Nephron progenitor cell (in vitro differentiated cells): ENCODE data around the gene AQP3.
A peak's percentile ranks its signal among the peaks of the same experiment; 100 is the strongest.
"Not testable (repeated sequence)": the region's sequence is repeated elsewhere in the genome, so short reads cannot be mapped to it uniquely, and the experiment has no call there.

ENCODE experiments used
- DNase-seq: peaks from one replicate; pipeline ENCODE4 v3.0.0; 2021
- H3K27ac Mint-ChIP-seq: 2 replicates; pipeline ENCODE4 v1.8.0; 2021; ENCODE audit warnings: mild to moderate bottlenecking, moderate library complexity, mixed read lengths
- H3K27me3 Mint-ChIP-seq: 2 replicates; pipeline ENCODE4 v1.8.0; 2021; ENCODE audit warnings: mild to moderate bottlenecking, low read depth, mixed read lengths; ENCODE audit not compliant: poor library complexity
- H3K36me3 Mint-ChIP-seq: 2 replicates; pipeline ENCODE4 v1.8.0; 2021; ENCODE audit warnings: low read depth, mixed read lengths
- H3K4me1 Mint-ChIP-seq: 2 replicates; pipeline ENCODE4 v1.8.0; 2021; ENCODE audit warnings: mixed read lengths
- H3K4me3 Mint-ChIP-seq: 2 replicates; pipeline ENCODE4 v1.8.0; 2021; ENCODE audit warnings: mild to moderate bottlenecking, moderate library complexity, mixed read lengths
- H3K9me3 Mint-ChIP-seq: 2 replicates; pipeline ENCODE4 v1.8.0; 2021; ENCODE audit warnings: mild to moderate bottlenecking, moderate library complexity, mixed read lengths
- TF ChIP-seq, protein P1 (sequence below): fragments of 200-600 bp; sonication (generic); IDR thresholded peaks from 2 replicates; pipeline ENCODE4 v1.5.0; 2021; ENCODE audit warnings: antibody characterized with exemption

The AQP3 gene

DNA sequence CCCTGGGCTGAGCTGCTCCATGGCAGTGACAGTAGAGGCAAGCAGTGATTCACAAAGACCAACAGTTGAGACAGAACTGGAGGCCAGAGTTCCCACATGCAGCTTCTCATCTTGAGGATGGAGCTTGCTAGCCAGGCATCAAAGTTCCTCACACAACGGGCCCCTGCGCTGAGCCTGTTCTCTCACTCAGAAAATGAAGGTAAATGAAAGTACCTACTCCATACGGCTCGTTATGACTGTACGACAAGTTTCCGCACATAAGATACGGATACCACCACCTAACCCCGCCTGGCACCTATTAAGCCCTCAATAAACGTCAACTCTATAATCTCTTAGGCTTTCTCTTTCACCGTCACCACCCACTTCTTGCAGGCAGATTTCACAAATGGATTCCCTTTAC lies 13.5 kb upstream of the AQP3 start:
- H3K4me3 Mint-ChIP-seq = no peak overlapping the region
- DNase-seq = no peak
- H3K4me1 Mint-ChIP-seq = peaks cover 5% of the 10 kb centered on the region
- H3K36me3 Mint-ChIP-seq = peaks cover 21% of the 10 kb centered on the region
- no peaks in the 10 kb centered on the region for H3K9me3 Mint-ChIP-seq
- H3K27ac Mint-ChIP-seq = no peak overlapping the region
- H3K27me3 Mint-ChIP-seq = no peaks in the 10 kb centered on the region
- TF ChIP-seq, protein P1, sequence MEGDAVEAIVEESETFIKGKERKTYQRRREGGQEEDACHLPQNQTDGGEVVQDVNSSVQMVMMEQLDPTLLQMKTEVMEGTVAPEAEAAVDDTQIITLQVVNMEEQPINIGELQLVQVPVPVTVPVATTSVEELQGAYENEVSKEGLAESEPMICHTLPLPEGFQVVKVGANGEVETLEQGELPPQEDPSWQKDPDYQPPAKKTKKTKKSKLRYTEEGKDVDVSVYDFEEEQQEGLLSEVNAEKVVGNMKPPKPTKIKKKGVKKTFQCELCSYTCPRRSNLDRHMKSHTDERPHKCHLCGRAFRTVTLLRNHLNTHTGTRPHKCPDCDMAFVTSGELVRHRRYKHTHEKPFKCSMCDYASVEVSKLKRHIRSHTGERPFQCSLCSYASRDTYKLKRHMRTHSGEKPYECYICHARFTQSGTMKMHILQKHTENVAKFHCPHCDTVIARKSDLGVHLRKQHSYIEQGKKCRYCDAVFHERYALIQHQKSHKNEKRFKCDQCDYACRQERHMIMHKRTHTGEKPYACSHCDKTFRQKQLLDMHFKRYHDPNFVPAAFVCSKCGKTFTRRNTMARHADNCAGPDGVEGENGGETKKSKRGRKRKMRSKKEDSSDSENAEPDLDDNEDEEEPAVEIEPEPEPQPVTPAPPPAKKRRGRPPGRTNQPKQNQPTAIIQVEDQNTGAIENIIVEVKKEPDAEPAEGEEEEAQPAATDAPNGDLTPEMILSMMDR = no peak

DNA sequence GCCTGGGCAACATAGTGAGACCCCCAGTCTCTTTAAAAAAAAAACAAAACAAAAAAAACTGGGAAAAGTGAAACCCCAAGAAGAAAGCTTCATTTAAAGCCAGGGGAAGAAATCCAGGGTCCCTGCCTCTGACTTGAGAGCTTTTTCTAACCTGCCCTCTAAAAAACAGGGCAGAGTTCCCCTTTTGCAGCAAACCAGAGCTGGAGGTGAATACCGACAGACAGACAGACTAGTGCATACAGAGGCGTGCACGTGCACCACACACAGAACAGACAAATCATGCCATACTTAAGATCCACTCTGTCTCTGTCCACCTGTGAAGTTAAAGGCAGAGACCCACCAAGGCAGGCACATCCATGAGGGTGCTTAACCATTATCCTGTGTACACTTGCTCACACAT lies 11.7 kb upstream of the AQP3 start:
- peaks cover 3% of the 10 kb centered on the region for H3K27me3 Mint-ChIP-seq
- peaks cover 7% of the 10 kb centered on the region for H3K36me3 Mint-ChIP-seq
- TF ChIP-seq, protein P1 = no peak
- H3K4me3 Mint-ChIP-seq = no peak overlapping the region
- no peak overlapping the region for H3K27ac Mint-ChIP-seq
- H3K9me3 Mint-ChIP-seq = no peaks in the 10 kb centered on the region
- no peak for DNase-seq
- no peaks in the 10 kb centered on the region for H3K4me1 Mint-ChIP-seq

DNA sequence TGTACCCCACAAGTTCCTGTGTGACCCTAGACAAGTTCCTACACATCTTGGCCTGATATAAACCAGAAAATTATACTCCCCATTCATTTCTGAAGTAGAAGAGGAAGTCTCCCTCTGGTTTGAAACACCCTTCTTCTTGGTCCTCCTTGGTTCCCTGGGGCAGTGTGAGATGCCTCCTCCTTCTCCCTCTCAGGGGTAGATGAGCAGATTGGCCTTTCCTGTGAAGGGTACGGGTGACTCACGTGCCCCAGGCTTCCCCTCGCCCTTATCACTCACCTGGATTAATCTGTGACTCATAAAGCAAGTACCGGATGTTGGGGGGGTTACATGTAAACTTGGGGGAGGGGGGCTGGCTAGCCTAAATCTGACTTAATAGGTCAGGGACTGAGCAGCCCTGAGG lies 11.1 kb upstream of the AQP3 start:
- no peak for DNase-seq
- Mint-ChIP-seq H3K27ac (no peak overlapping the region), H3K4me3 (no peak overlapping the region)

DNA sequence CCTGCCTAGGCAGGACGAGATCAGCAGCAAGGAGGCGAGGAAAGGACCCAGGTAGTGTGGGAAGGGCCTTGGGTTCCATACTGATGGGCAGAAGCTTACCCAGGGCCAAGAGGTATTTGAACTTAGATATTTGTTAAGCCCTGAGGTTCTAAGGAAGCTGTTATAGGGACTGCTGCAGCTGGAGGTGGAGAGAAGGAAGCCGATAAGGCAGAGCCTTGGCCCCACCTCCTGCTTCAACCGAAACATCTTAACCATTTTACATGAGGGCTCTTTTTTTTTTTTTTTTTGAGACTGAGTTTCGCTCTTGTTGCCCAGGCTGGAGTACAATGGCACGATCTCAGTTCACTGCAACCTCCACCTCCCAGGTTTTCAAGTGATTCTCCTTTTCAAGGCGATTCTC lies 8.6 kb upstream of the AQP3 start:
- H3K36me3 Mint-ChIP-seq = no peaks in the 10 kb centered on the region
- H3K27ac Mint-ChIP-seq = peak overlapping the region; percentile 60
- no peak overlapping the region for H3K4me3 Mint-ChIP-seq
- no peaks in the 10 kb centered on the region for H3K9me3 Mint-ChIP-seq
- peaks cover 13% of the 10 kb centered on the region for H3K4me1 Mint-ChIP-seq
- DNase-seq = no peak
- peaks cover 3% of the 10 kb centered on the region for H3K27me3 Mint-ChIP-seq
- TF ChIP-seq, protein P1 = no peak

More for the DNA sequence above, 11.1 kb upstream of the AQP3 start:
- no peaks in the 10 kb centered on the region for H3K9me3 Mint-ChIP-seq
- H3K36me3 Mint-ChIP-seq = peaks cover 7% of the 10 kb centered on the region
- peaks cover 1% of the 10 kb centered on the region for H3K4me1 Mint-ChIP-seq
- TF ChIP-seq, protein P1 = no peak
- H3K27me3 Mint-ChIP-seq = peaks cover 3% of the 10 kb centered on the region

DNA sequence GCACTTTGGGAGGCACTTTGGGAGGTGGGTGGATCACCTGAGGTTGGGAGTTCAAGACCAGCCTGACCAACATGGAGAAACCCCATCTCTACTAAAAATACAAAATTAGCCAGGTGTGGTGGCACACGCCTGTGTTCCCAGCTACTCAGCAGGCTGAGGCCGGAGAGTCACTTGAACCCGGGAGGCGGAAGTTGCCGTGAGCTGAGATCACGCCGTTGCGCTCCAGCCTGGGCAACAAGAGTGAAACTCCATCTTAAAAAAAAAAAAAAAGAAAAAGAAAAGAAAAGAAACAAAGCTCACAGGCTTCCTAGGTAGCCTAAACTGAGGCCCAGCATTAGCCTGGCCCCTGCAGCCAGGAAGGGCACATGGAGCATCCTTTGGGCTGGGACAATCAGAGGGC lies 8.1 kb upstream of the AQP3 start:
- H3K4me1 Mint-ChIP-seq = peaks cover 13% of the 10 kb centered on the region
- peak overlapping the region; percentile 60 for H3K27ac Mint-ChIP-seq
- H3K27me3 Mint-ChIP-seq, H3K36me3 Mint-ChIP-seq, DNase-seq, H3K4me3 Mint-ChIP-seq, H3K9me3 Mint-ChIP-seq: not testable (repeated sequence)

DNA sequence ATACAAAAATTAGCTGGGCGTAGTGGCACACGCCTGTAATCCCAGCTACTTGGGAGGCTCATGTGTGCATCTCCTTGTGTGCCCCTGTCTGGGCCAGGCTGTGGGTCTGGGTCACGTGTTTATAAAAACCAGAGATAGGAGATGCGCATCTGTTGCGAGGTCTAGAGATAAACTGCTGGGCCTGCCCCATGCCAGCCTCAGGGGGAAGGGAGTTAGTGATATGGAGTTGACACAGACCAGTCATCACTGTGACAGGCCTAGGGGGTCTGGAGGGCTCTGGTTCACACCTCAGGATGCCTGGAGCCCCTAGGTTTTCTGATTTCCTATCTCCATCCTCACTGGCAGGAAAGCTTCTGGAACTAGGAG lies 7.3 kb upstream of the AQP3 start:
- not testable (repeated sequence) for H3K4me3 Mint-ChIP-seq, DNase-seq, H3K9me3 Mint-ChIP-seq, H3K27ac Mint-ChIP-seq, H3K27me3 Mint-ChIP-seq, H3K36me3 Mint-ChIP-seq
- peaks cover 13% of the 10 kb centered on the region for H3K4me1 Mint-ChIP-seq

DNA sequence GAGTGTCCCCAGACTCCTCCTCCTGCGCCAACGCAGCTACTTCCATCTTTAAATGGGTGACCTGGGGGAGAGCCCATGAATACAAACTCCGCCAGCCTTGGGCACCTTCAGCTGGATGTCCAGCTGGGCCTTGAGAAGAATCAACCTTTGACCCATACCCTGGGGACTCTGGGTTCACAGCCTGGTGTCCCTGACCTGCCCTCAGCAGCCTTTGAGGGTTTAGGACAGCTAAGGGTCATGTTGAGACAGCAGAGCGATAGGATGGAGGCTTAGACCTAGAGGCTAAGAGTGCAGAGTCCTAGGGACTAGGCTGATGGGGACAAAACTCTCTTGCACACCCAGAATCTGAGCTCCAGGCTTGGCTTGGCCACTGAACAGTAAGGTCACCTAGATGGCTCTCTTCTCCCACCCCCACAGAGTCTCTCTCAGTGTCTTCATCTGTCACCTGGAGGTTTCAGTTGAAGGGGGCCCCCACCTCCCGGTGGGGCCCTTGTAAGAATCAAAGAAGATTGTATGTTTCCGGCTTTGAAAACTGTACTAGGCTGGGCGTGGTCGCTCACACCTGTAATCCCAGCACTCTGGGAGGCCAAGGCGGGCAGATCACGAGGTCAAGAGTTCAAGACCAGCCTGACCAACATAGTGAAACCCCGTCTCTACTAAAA lies 6.7 kb upstream of the AQP3 start:
- H3K27me3 Mint-ChIP-seq = peaks cover 7% of the 10 kb centered on the region
- no peak overlapping the region for H3K27ac Mint-ChIP-seq
- H3K4me3 Mint-ChIP-seq = no peak overlapping the region
- TF ChIP-seq, protein P1 = no peak
- H3K4me1 Mint-ChIP-seq = peaks cover 13% of the 10 kb centered on the region
- no peaks in the 10 kb centered on the region for H3K9me3 Mint-ChIP-seq
- no peaks in the 10 kb centered on the region for H3K36me3 Mint-ChIP-seq
- no peak for DNase-seq
